HepG2 (cell line): ENCODE results near the gene ABHD17A. TPM values are rescaled to one million over a fixed set of nuclear protein-coding genes. Genes with fewer than 3 reads are reported as not detected.
A peak's percentile ranks its signal among the peaks of the same experiment; 100 is the strongest.

Source experiments
- ATRX ChIP-seq: sonication (generic); formaldehyde crosslinking; IDR thresholded peaks from 2 replicates; pipeline ENCODE4 v1.4.0; 2020; ENCODE audit warnings: missing genetic modification reagents, borderline replicate concordance
- FOSL1 ChIP-seq: sonication (generic); formaldehyde crosslinking; IDR thresholded peaks from 2 replicates; pipeline ENCODE4 v1.9.0; 2021; ENCODE audit warnings: missing genetic modification reagents, borderline replicate concordance
- RARG ChIP-seq: sonication (generic); formaldehyde crosslinking; IDR thresholded peaks from 2 replicates; pipeline ENCODE4 v1.4.0; 2020; ENCODE audit warnings: low read depth, mild to moderate bottlenecking, missing genetic modification reagents
- RFXANK ChIP-seq: IDR thresholded peaks from 2 replicates; pipeline ENCODE4 v1.6.1; 2016
- RXRA ChIP-seq: sonication (generic); formaldehyde crosslinking; IDR thresholded peaks from 2 replicates; pipeline ENCODE4 v1.5.1; 2020; ENCODE audit warnings: missing genetic modification reagents
- STAT5B ChIP-seq: sonication (generic); formaldehyde crosslinking; IDR thresholded peaks from 2 replicates; pipeline ENCODE4 v1.4.0; 2020; ENCODE audit warnings: missing genetic modification reagents
- ZC3H13 ChIP-seq: sonication (generic); formaldehyde crosslinking; IDR thresholded peaks from 2 replicates; pipeline ENCODE4 v1.8.1; 2023; ENCODE audit warnings: mild to moderate bottlenecking, missing genetic modification reagents, moderate library complexity
- ZC3H4 ChIP-seq: sonication (generic); formaldehyde crosslinking; IDR thresholded peaks from 2 replicates; pipeline ENCODE4 v1.4.0; 2020; ENCODE audit warnings: missing genetic modification reagents, borderline replicate concordance
- ZFP62 ChIP-seq: sonication (generic); formaldehyde crosslinking; IDR thresholded peaks from 2 replicates; pipeline ENCODE4 v1.4.0; 2020; ENCODE audit warnings: missing genetic modification reagents
- ZNF142 ChIP-seq: sonication (generic); formaldehyde crosslinking; IDR thresholded peaks from 2 replicates; pipeline ENCODE4 v1.4.0; 2020; ENCODE audit warnings: missing genetic modification reagents
- ZNF331 ChIP-seq: sonication (generic); formaldehyde crosslinking; IDR thresholded peaks from 2 replicates; pipeline ENCODE4 v1.4.0; 2020; ENCODE audit warnings: missing genetic modification reagents
- ZNF749 ChIP-seq: sonication (generic); formaldehyde crosslinking; IDR thresholded peaks from 2 replicates; pipeline ENCODE4 v1.8.0; 2022; ENCODE audit warnings: mild to moderate bottlenecking, missing genetic modification reagents, moderate library complexity, borderline replicate concordance
- ZSCAN29 ChIP-seq: sonication (generic); formaldehyde crosslinking; conservative IDR thresholded peaks from 2 replicates; pipeline ENCODE4 v1.4.0; 2020; ENCODE audit warnings: mild to moderate bottlenecking, missing genetic modification reagents
- polyA plus RNA-seq, 8 experiments: library from polyadenylated mRNA; depleted of rRNA in 3 of 8; stranded (reverse) in 7 of 8; unstranded in 1 of 8; fragments of >200 nt; fragmentation: Illumina TruSeq in 4 of 8; extraction: Trizol in 4 of 8; gene quantifications; 2 replicates each; pipeline versions ENCODE4 v1.2.1 to v1.2.3, GENCODE V29; 2011 to 2016; ENCODE audit warnings: low read depth in 4 of 8, missing spikeins in 1 of 8, mixed read lengths in 1 of 8; ENCODE audit not compliant: insufficient read depth in 1 of 8
- total RNA-seq, 5 experiments: library from RNA; depleted of rRNA; stranded (reverse); fragments of >200 nt; fragmentation: Illumina TruSeq; extraction: Trizol; gene quantifications; 2 replicates each; pipeline ENCODE4 v1.2.3, GENCODE V29; 2016; ENCODE audit warnings: low read depth in 1 of 5
- TF ChIP-seq, protein P1 (sequence below): sonication (generic); formaldehyde crosslinking; IDR thresholded peaks from 2 replicates; pipeline ENCODE4; 2020; ENCODE audit warnings: missing genetic modification reagents, mild to moderate bottlenecking, borderline replicate concordance
- TF ChIP-seq, protein P2 (sequence below): sonication (generic); formaldehyde crosslinking; IDR thresholded peaks from 2 replicates; pipeline ENCODE4 v1.4.0; 2020; ENCODE audit warnings: missing genetic modification reagents
- TF ChIP-seq, protein P3 (sequence below): sonication (generic); formaldehyde crosslinking; IDR thresholded peaks from 2 replicates; pipeline ENCODE4 v1.9.0; 2022; ENCODE audit warnings: missing genetic modification reagents, mild to moderate bottlenecking, borderline replicate concordance
- TF ChIP-seq, protein P4 (sequence below): sonication (generic); formaldehyde crosslinking; IDR thresholded peaks from 2 replicates; pipeline ENCODE4 v1.8.1; 2023; ENCODE audit warnings: mild to moderate bottlenecking, missing genetic modification reagents

Gene ABHD17A
- total and polyA plus RNA-seq, 2 of the 13 experiments (the other 11 are each of a cell fraction or from before 2014, with no cell fraction given), result 27.7 to 40.8 TPM

- TF ChIP-seq, protein P1, sequence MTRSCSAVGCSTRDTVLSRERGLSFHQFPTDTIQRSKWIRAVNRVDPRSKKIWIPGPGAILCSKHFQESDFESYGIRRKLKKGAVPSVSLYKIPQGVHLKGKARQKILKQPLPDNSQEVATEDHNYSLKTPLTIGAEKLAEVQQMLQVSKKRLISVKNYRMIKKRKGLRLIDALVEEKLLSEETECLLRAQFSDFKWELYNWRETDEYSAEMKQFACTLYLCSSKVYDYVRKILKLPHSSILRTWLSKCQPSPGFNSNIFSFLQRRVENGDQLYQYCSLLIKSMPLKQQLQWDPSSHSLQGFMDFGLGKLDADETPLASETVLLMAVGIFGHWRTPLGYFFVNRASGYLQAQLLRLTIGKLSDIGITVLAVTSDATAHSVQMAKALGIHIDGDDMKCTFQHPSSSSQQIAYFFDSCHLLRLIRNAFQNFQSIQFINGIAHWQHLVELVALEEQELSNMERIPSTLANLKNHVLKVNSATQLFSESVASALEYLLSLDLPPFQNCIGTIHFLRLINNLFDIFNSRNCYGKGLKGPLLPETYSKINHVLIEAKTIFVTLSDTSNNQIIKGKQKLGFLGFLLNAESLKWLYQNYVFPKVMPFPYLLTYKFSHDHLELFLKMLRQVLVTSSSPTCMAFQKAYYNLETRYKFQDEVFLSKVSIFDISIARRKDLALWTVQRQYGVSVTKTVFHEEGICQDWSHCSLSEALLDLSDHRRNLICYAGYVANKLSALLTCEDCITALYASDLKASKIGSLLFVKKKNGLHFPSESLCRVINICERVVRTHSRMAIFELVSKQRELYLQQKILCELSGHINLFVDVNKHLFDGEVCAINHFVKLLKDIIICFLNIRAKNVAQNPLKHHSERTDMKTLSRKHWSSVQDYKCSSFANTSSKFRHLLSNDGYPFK (CRISPR knock-in tag), result peak; percentile 56; the same call in 1 of the 2 replicates
- TF ChIP-seq, protein P2, sequence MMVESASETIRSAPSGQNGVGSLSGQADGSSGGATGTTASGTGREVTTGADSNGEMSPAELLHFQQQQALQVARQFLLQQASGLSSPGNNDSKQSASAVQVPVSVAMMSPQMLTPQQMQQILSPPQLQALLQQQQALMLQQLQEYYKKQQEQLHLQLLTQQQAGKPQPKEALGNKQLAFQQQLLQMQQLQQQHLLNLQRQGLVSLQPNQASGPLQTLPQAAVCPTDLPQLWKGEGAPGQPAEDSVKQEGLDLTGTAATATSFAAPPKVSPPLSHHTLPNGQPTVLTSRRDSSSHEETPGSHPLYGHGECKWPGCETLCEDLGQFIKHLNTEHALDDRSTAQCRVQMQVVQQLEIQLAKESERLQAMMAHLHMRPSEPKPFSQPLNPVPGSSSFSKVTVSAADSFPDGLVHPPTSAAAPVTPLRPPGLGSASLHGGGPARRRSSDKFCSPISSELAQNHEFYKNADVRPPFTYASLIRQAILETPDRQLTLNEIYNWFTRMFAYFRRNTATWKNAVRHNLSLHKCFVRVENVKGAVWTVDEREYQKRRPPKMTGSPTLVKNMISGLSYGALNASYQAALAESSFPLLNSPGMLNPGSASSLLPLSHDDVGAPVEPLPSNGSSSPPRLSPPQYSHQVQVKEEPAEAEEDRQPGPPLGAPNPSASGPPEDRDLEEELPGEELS (CRISPR knock-in tag), result peak; percentile 94
- TF ChIP-seq, protein P3, sequence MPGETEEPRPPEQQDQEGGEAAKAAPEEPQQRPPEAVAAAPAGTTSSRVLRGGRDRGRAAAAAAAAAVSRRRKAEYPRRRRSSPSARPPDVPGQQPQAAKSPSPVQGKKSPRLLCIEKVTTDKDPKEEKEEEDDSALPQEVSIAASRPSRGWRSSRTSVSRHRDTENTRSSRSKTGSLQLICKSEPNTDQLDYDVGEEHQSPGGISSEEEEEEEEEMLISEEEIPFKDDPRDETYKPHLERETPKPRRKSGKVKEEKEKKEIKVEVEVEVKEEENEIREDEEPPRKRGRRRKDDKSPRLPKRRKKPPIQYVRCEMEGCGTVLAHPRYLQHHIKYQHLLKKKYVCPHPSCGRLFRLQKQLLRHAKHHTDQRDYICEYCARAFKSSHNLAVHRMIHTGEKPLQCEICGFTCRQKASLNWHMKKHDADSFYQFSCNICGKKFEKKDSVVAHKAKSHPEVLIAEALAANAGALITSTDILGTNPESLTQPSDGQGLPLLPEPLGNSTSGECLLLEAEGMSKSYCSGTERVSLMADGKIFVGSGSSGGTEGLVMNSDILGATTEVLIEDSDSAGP (CRISPR knock-in tag), result peak; percentile 91; the same call in 1 of the 2 replicates
- TF ChIP-seq ZNF331 (CRISPR knock-in tag), result peak; percentile 67
- TF ChIP-seq, protein P4, sequence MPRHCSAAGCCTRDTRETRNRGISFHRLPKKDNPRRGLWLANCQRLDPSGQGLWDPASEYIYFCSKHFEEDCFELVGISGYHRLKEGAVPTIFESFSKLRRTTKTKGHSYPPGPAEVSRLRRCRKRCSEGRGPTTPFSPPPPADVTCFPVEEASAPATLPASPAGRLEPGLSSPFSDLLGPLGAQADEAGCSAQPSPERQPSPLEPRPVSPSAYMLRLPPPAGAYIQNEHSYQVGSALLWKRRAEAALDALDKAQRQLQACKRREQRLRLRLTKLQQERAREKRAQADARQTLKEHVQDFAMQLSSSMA, result no peak
- TF ChIP-seq ZSCAN29 (CRISPR knock-in tag), result 0 out of 2 replicates have a peak, but pooled peaks have one; percentile 68
- TF ChIP-seq ZNF749 (CRISPR knock-in tag), result no peak
- no peak for TF ChIP-seq FOSL1 (CRISPR knock-in tag)
- no peak for TF ChIP-seq ZFP62 (CRISPR knock-in tag)
- TF ChIP-seq STAT5B (CRISPR knock-in tag), result no peak
- TF ChIP-seq RXRA (CRISPR knock-in tag), result peak; percentile 96
- TF ChIP-seq ZC3H4 (CRISPR knock-in tag), result no peak
- TF ChIP-seq RARG (CRISPR knock-in tag), result no peak
- no peak for TF ChIP-seq ZNF142
- peak; percentile 75; the same call in 1 of the 2 replicates for TF ChIP-seq ZC3H13 (CRISPR knock-in tag)
- no peak for TF ChIP-seq ATRX (CRISPR knock-in tag)
- no peak for TF ChIP-seq RFXANK (CRISPR knock-in tag)
Observed at GRCh38 chr19:1871140-1871597, 14.1 kb downstream of the ABHD17A start (continued).
